ENCODE results near the gene NFIB.

- TF ChIP-seq POLR2AphosphoS5 (IDR thresholded peaks at IDR 0.05; ENCODE audit: low read depth, low read length) (no peak), POLR2A (IDR thresholded peaks at IDR 0.05; ENCODE audit: low read depth, low read length) (no peak)
These were observed 262.5 kb downstream of the NFIB start for GRCh38 chr9:14051419-14051818.
